ENCODE results near the gene TMEFF2. TPM values are rescaled to one million over a fixed set of nuclear protein-coding genes. Genes with fewer than 3 reads are reported as not detected.

TMEFF2 gene
- total RNA-seq, 2 experiments from 2014 or later: not detected

- Histone ChIP-seq H2AFZ (ENCODE audit: low read length) (no peak overlapping the region), H3K79me2 (ENCODE audit: insufficient read depth, low read depth, low read length) (no peaks in the 10 kb centered on the region), H3K9me3 (ENCODE audit: low read length) (no peaks in the 10 kb centered on the region), H4K20me1 (ENCODE audit: insufficient read depth, low read length) (no peaks in the 10 kb centered on the region), H3K36me3 (ENCODE audit: insufficient read depth, low read length) (no peaks in the 10 kb centered on the region), H3K4me2 (ENCODE audit: low read length) (no peak overlapping the region), H3K9me2 (ENCODE audit: insufficient read depth, low read length) (no peaks in the 10 kb centered on the region), H3K4me3 (ENCODE audit: low read depth, low read length, poor library complexity, severe bottlenecking) (no peak overlapping the region), H3K27ac (ENCODE audit: low read depth, low read length, poor library complexity, severe bottlenecking) (no peak overlapping the region), H3K4me1 (ENCODE audit: insufficient read depth, low read length, poor library complexity, severe bottlenecking) (no peaks in the 10 kb centered on the region)
- BruUV-seq (replicated peaks): no TSS peak
- POLR2A ChIA-PET: interaction anchor here (1.2 to 1.5 kb wide), 3 partner anchors 9 to 12 kb away, joined by 3 to 5 read pairs (median 3); no protein-coding TSS in a partner anchor
- no peak for DNase-seq (ENCODE audit: low spot score)
- intact Hi-C loops (cut with micrococcal nuclease; ENCODE audit: unreplicated experiment): no loop called here
- no peak for TF ChIP-seq EZH2phosphoT487 (IDR thresholded peaks at IDR 0.05; ENCODE audit: borderline replicate concordance, low read depth, low read length)
- TF ChIP-seq, protein P1, sequence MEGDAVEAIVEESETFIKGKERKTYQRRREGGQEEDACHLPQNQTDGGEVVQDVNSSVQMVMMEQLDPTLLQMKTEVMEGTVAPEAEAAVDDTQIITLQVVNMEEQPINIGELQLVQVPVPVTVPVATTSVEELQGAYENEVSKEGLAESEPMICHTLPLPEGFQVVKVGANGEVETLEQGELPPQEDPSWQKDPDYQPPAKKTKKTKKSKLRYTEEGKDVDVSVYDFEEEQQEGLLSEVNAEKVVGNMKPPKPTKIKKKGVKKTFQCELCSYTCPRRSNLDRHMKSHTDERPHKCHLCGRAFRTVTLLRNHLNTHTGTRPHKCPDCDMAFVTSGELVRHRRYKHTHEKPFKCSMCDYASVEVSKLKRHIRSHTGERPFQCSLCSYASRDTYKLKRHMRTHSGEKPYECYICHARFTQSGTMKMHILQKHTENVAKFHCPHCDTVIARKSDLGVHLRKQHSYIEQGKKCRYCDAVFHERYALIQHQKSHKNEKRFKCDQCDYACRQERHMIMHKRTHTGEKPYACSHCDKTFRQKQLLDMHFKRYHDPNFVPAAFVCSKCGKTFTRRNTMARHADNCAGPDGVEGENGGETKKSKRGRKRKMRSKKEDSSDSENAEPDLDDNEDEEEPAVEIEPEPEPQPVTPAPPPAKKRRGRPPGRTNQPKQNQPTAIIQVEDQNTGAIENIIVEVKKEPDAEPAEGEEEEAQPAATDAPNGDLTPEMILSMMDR (conservative IDR thresholded peaks at IDR 0.05; ENCODE audit: low read length): no peak
- CTCF ChIA-PET (ENCODE audit: unreplicated experiment): no interaction called here
Measured at GRCh38 chr2:192000196-192000980, 194.3 kb downstream of the TMEFF2 start.

GRCh38 chr2:191999101-191999841, 195.5 kb downstream of the TMEFF2 start:
- Histone ChIP-seq H3K4me1 (ENCODE audit: insufficient read depth, low read length, poor library complexity, severe bottlenecking) (no peaks in the 10 kb centered on the region), H3K4me3 (ENCODE audit: low read depth, low read length, poor library complexity, severe bottlenecking) (no peak overlapping the region), H3K9me3 (ENCODE audit: low read length) (no peaks in the 10 kb centered on the region), H2AFZ (ENCODE audit: low read length) (no peak overlapping the region), H3K79me2 (ENCODE audit: insufficient read depth, low read depth, low read length) (no peaks in the 10 kb centered on the region), H3K4me2 (ENCODE audit: low read length) (no peak overlapping the region), H3K27ac (ENCODE audit: low read depth, low read length, poor library complexity, severe bottlenecking) (no peak overlapping the region), H3K9me2 (ENCODE audit: insufficient read depth, low read length) (no peaks in the 10 kb centered on the region), H4K20me1 (ENCODE audit: insufficient read depth, low read length) (no peaks in the 10 kb centered on the region), H3K36me3 (ENCODE audit: insufficient read depth, low read length) (no peaks in the 10 kb centered on the region)
- intact Hi-C loops (cut with micrococcal nuclease; ENCODE audit: unreplicated experiment): no loop called here
- no TSS peak for BruUV-seq (replicated peaks)
- no peak for TF ChIP-seq EZH2phosphoT487 (IDR thresholded peaks at IDR 0.05; ENCODE audit: borderline replicate concordance, low read depth, low read length)
- TF ChIP-seq, protein P1 (conservative IDR thresholded peaks at IDR 0.05; ENCODE audit: low read length): no peak
- ChIA-PET CTCF (ENCODE audit: unreplicated experiment) (no interaction called here), POLR2A (interaction anchor here (1.3 to 1.5 kb wide), 2 partner anchors 8 to 12 kb away, joined by 3 to 5 read pairs; no protein-coding TSS in a partner anchor)
- DNase-seq (ENCODE audit: low spot score): no peak
